ENCODE data around the gene RAP1GAP.

DNA sequence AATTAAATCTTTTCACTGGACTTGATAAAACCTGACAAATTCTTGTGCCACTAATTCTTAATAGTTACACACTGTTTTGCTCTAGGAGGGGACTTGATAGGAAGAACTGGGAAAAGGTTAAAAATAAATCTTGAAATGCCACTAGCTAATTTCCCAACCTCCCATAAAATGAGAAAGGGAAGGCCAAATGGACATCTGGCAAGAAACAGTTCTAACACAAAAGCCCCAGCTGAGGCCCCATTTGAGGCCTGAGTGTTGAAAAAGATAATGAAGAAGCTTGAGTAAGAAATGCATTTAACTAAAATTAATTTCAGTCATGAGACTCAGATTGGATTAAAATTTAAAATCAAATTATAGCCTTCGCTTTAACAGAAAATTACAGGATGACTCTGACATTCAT, 11.2 kb upstream of the RAP1GAP start:
- TF ChIP-seq EZH2 (IDR thresholded peaks at IDR 0.05) (no peak), CTCF (IDR thresholded peaks at IDR 0.05) (no peak)
